Endothelial cell of umbilical vein (primary cell): ENCODE measurements around the gene RPS16. TPM values are rescaled to one million over a fixed set of nuclear protein-coding genes. Genes with fewer than 3 reads are reported as not detected.

Experiments
- BruUV-seq: library from RNA; stranded (reverse); fragments of 400-500 nt; replicated peaks from 2 replicates; lab custom pipeline; 2021; lab: Mats Ljungman, UMichigan
- CTCF ChIA-PET: fragments of 300-600, 350-600 bp; sonication (Branson Sonifier 250); formaldehyde crosslinking; loops from one replicate; lab custom pipeline; 2021; ENCODE audit warnings: antibody characterized with exemption, inconsistent platforms; lab: Charles Lee
- POLR2A ChIA-PET: fragments of 300-600, 350-600 bp; sonication (Branson Sonifier 250); formaldehyde crosslinking; loops from one replicate; lab custom pipeline; 2021; ENCODE audit warnings: antibody characterized with exemption, inconsistent platforms; lab: Charles Lee
- DNase-seq: peaks from one replicate; pipeline ENCODE4 v3.0.0-alpha.2; 2011; ENCODE audit warnings: low read depth, low spot score
- FAIRE-seq: peaks from 2 replicates; lab custom pipeline; 2011; peaks lifted over from hg19 to GRCh38; lab: Jason Lieb, UNC
- H2AFZ ChIP-seq: 2 replicates; pipeline ENCODE4 v1.6.0; 2012; ENCODE audit warnings: low read depth, low read length, control low read depth, inconsistent platforms
- H3K27ac ChIP-seq: 2 replicates; pipeline ENCODE4 v1.5.1; 2011; ENCODE audit warnings: low read depth, mild to moderate bottlenecking, control low read depth, low read length, moderate library complexity; ENCODE audit not compliant: insufficient read depth
- H3K27me3 ChIP-seq, 2 experiments: 2 replicates each; pipeline versions ENCODE4 v1.6.0 to v1.6.1; 2011; ENCODE audit warnings: low read length in 2 of 2, mixed read lengths in 1 of 2; ENCODE audit not compliant: control insufficient read depth in 2 of 2, insufficient read depth in 2 of 2
- H3K36me3 ChIP-seq, 2 experiments: 2 replicates in 1 of 2; 3 replicates in 1 of 2; pipeline ENCODE4 v1.5.1; 2011; ENCODE audit warnings: low read length in 2 of 2, mild to moderate bottlenecking in 1 of 2, moderate library complexity in 1 of 2; ENCODE audit not compliant: control insufficient read depth in 2 of 2, insufficient read depth in 2 of 2; ENCODE audit errors: extremely low read depth in 1 of 2
- H3K4me1 ChIP-seq: 3 replicates; pipeline ENCODE4 v1.5.1; 2011; ENCODE audit warnings: mild to moderate bottlenecking, low read length; ENCODE audit not compliant: control insufficient read depth, insufficient read depth; ENCODE audit errors: extremely low read depth
- H3K4me2 ChIP-seq: 2 replicates; pipeline ENCODE4 v1.6.1; 2011; ENCODE audit warnings: low read length, control low read depth, mixed read lengths; ENCODE audit not compliant: insufficient read depth
- H3K4me3 ChIP-seq, 3 experiments: fragments of 200-600 bp in 1 of 3; sonication (generic), shearing (Covaris generic) in 1 of 3; replicated peaks in 1 of 3; 2 replicates each; pipeline ENCODE4 v1.5.1; 2011 to 2016; ENCODE audit warnings: control low read depth in 3 of 3, low read length in 3 of 3, mild to moderate bottlenecking in 2 of 3, inconsistent platforms in 1 of 3, low read depth in 1 of 3, moderate library complexity in 1 of 3; ENCODE audit not compliant: insufficient read depth in 1 of 3
- H3K79me2 ChIP-seq: 2 replicates; pipeline ENCODE4 v1.6.0; 2012; ENCODE audit warnings: low read length, inconsistent platforms; ENCODE audit not compliant: control insufficient read depth, insufficient read depth
- H3K9ac ChIP-seq: replicated peaks from 2 replicates; pipeline ENCODE3; 2011; ENCODE audit warnings: low read length, control low read depth; ENCODE audit not compliant: insufficient read depth; ENCODE audit errors: extremely low read depth
- H3K9me1 ChIP-seq: replicated peaks from 3 replicates; pipeline ENCODE4 v1.6.0; 2011; ENCODE audit warnings: mild to moderate bottlenecking, low read length; ENCODE audit not compliant: control insufficient read depth, insufficient read depth; ENCODE audit errors: extremely low read depth
- H3K9me3 ChIP-seq: replicated peaks from 2 replicates; pipeline ENCODE4 v1.5.1; 2012; ENCODE audit warnings: low read length, inconsistent platforms; ENCODE audit not compliant: control insufficient read depth, insufficient read depth
- H4K20me1 ChIP-seq: replicated peaks from 2 replicates; pipeline ENCODE3; 2011; ENCODE audit warnings: mild to moderate bottlenecking, low read length; ENCODE audit not compliant: control insufficient read depth, insufficient read depth; ENCODE audit errors: extremely low read depth
- CTCF ChIP-seq, 2 donors: IDR thresholded peaks; 1 replicate in 1 of 2; 2 replicates in 1 of 2; pipeline ENCODE4 v1.5.1; 2011; ENCODE audit warnings: low read length in 2 of 2, mild to moderate bottlenecking in 2 of 2, moderate library complexity in 2 of 2, control low read depth in 1 of 2, inconsistent platforms in 1 of 2, low read depth in 1 of 2; ENCODE audit not compliant: insufficient read depth in 1 of 2; ENCODE audit errors: extremely low read depth in 1 of 2
- EZH2 ChIP-seq: IDR thresholded peaks from 2 replicates; pipeline ENCODE4 v1.6.1; 2012; ENCODE audit warnings: borderline replicate concordance, low read depth, mild to moderate bottlenecking, moderate library complexity, low read length, inconsistent platforms; ENCODE audit not compliant: severe bottlenecking
- FOS ChIP-seq: IDR thresholded peaks from 2 replicates; pipeline ENCODE4 v1.6.1; 2011; ENCODE audit warnings: mild to moderate bottlenecking, low read length, moderate library complexity, borderline replicate concordance; ENCODE audit not compliant: insufficient read depth
- GATA2 ChIP-seq: IDR thresholded peaks from 2 replicates; pipeline ENCODE4 v1.7.0; 2011; ENCODE audit warnings: low read depth, mild to moderate bottlenecking, moderate library complexity, mixed read lengths, low read length; ENCODE audit not compliant: insufficient read length, insufficient read depth
- JUN ChIP-seq: IDR thresholded peaks from 2 replicates; pipeline ENCODE4 v1.6.1; 2011; ENCODE audit warnings: borderline replicate concordance, low read depth; ENCODE audit not compliant: insufficient read length, insufficient read depth
- MAX ChIP-seq: IDR thresholded peaks from 2 replicates; pipeline ENCODE4 v1.6.1; 2011; ENCODE audit not compliant: insufficient read depth, insufficient read length
- MYC ChIP-seq: IDR thresholded peaks from one replicate; pipeline ENCODE4 v1.6.1; 2011; ENCODE audit warnings: mild to moderate bottlenecking, low read depth, low read length
- POLR2A ChIP-seq: IDR thresholded peaks from 2 replicates; pipeline ENCODE4 v1.6.1; 2012; ENCODE audit warnings: low read depth, mild to moderate bottlenecking, control low read depth, low read length
- POLR2AphosphoS5 ChIP-seq: IDR thresholded peaks from 2 replicates; pipeline ENCODE4 v1.6.1; 2012; ENCODE audit warnings: low read depth, mild to moderate bottlenecking, control low read depth, low read length, moderate library complexity; ENCODE audit not compliant: insufficient read depth
- dilution Hi-C: fragments of 300-500 bp; cut with MboI; formaldehyde crosslinking; loops from one replicate; pipeline ENCODE4 v1.15.0; 2019; ENCODE audit warnings: low sequenced_read_pairs; ENCODE audit not compliant: extremely low pct_ligation_motif_present
- intact Hi-C: fragments of 100-400 bp; cut with micrococcal nuclease; formaldehyde crosslinking; loops from one replicate; pipeline ENCODE4 v1.10.0; 2022
- polyA plus RNA-seq, 4 experiments: library from polyadenylated mRNA; depleted of rRNA in 3 of 4; stranded (reverse) in 3 of 4; unstranded in 1 of 4; fragments of >200 nt; gene quantifications; 2 replicates each; pipeline versions ENCODE4 v1.2.1 to v1.2.3, GENCODE V29; 2011 to 2012; ENCODE audit warnings: missing spikeins in 1 of 4
- total RNA-seq: library from RNA; stranded (reverse); gene quantifications from 2 replicates; pipeline ENCODE4 v1.2.3, GENCODE V29; 2021

RPS16 gene
- total and polyA plus RNA-seq, 2 donors (not counting 3 experiments of a cell fraction or from before 2014, with no cell fraction given), result 1,768 to 5,244 TPM

DNA sequence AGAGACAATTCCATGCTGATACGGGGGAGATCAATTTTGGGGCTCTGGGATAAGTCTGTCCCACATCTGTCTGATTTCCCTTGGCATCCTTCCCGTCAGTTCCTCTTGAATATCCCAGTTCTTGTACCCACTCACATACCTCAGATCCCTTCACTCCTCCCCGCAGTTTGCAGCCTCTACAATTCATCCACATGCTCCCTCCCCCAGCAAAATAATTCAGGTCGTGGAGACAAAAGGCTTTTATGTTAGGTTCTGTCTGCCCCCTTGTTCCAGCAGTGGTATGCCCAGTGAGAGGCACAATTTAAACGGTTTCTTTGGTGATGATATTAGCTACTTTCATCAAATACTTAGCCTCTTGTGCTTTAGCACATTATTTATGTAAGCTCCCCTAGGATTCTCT, 9.6 kb downstream of the RPS16 start:
- dilution Hi-C loops, result no loop called here
- peaks cover 11 to 27% of the 10 kb centered on the region in 2 experiments for H3K36me3 ChIP-seq

More for the DNA sequence above, 9.6 kb downstream of the RPS16 start:
- H2AFZ ChIP-seq, result no peak overlapping the region
- H4K20me1 ChIP-seq, result no peaks in the 10 kb centered on the region
- no peak for FAIRE-seq
- no peaks in the 10 kb centered on the region for H3K27me3 ChIP-seq
- no peak for DNase-seq
- no peak overlapping the region for H3K9ac ChIP-seq
- no peak overlapping the region for H3K4me3 ChIP-seq
- TF ChIP-seq GATA2 (no peak), POLR2A (no peak), MAX (no peak), MYC (no peak), JUN (no peak), EZH2 (no peak), CTCF (IDR thresholded peaks at IDR 0.05; ENCODE audit: extremely low read depth in 1 of 2, insufficient read depth in 1 of 2, low read depth in 1 of 2, low read length in 2 of 2) (no peak), FOS (no peak), POLR2AphosphoS5 (no peak)
- BruUV-seq, result no TSS peak
- H3K27ac ChIP-seq, result no peak overlapping the region
- ChIA-PET POLR2A (no interaction called here), CTCF (interaction anchor here (0.8 to 5.2 kb wide), 3 partner anchors 10 to 28 kb away, joined by 3 to 29 read pairs (median 4); no protein-coding TSS in a partner anchor)
- H3K4me1 ChIP-seq, result peaks cover 14% of the 10 kb centered on the region
- H3K79me2 ChIP-seq, result no peaks in the 10 kb centered on the region
- no peaks in the 10 kb centered on the region for H3K9me3 ChIP-seq
- H3K9me1 ChIP-seq, result no peaks in the 10 kb centered on the region
- intact Hi-C loops, result no loop called here
- H3K4me2 ChIP-seq, result no peak overlapping the region
